Measurements from ENCODE around the gene CAMTA1. TPM values are rescaled to one million over a fixed set of nuclear protein-coding genes. Genes with fewer than 3 reads are reported as not detected.

CAMTA1 gene
- total RNA-seq, 2 donors from 2014 or later, result 36.7 to 51.9 TPM

DNA sequence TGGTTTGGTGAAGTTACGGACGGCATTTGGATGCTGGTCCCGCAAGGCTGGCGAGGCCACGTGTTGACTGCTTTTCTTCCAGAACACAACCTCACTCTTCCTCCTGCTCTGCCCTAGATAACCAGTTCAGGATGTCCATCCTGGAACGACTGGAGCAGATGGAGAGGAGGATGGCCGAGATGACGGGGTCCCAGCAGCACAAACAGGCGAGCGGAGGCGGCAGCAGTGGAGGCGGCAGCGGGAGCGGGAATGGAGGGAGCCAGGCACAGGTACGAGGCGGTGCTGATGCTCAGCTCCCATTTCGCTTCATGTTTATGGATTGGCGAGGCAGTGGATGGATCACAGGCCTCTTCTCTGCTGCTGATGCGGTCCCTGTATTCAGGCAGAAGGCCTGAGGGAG lies 947.1 kb downstream of the CAMTA1 start:
- ATAC-seq (replicated peaks), result no peak
- H3K27me3 Mint-ChIP-seq, result no peaks in the 10 kb centered on the region
- no peaks in the 10 kb centered on the region for H3K4me1 Mint-ChIP-seq
- peaks cover 6% of the 10 kb centered on the region for H3K36me3 Mint-ChIP-seq (ENCODE audit: low read depth)
- H3K9me3 Mint-ChIP-seq, result no peaks in the 10 kb centered on the region
- H3K4me3 Mint-ChIP-seq, result no peak overlapping the region
- no peak overlapping the region for H3K27ac Mint-ChIP-seq

DNA sequence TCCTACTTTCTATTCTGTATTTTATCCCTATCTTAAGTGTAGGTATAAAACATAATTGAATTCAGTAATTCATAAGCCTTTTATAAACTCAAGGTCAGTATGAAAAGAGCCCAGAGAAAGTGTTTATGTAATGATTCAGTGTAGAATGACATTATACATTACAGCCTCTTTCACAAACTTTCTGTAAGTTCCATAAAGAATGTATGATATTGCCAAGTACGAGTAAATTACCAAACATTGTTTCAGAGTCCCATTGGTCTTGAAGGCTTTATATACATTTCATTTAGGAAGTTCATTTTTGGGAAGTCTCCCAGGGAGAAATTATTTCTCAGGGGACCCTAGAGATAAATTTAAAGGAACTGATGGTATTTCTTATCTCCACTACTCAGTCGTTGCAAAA lies 948.0 kb downstream of the CAMTA1 start:
- Mint-ChIP-seq H3K9me3 (no peaks in the 10 kb centered on the region), H3K4me1 (no peaks in the 10 kb centered on the region), H3K36me3 (ENCODE audit: low read depth) (peaks cover 15% of the 10 kb centered on the region), H3K27me3 (no peaks in the 10 kb centered on the region), H3K4me3 (no peak overlapping the region), H3K27ac (no peak overlapping the region)
- no peak for ATAC-seq (replicated peaks)

DNA sequence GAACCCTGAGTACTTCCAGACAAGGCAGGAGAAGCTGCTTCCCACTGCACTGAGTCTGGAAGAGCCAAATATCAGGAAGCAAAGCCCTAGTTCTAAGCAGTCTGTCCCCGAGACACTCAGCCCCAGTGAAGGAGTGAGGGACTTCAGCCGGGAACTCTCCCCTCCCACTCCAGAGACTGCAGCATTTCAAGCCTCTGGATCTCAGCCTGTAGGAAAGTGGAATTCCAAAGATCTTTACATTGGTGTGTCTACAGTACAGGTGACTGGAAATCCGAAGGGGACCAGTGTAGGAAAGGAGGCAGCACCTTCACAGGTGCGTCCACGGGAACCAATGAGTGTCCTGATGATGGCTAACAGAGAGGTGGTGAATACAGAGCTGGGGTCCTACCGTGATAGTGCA lies 952.8 kb downstream of the CAMTA1 start:
- Mint-ChIP-seq H3K9me3 (peaks cover 7% of the 10 kb centered on the region), H3K36me3 (ENCODE audit: low read depth) (peaks cover 31% of the 10 kb centered on the region), H3K4me3 (no peak overlapping the region), H3K27ac (no peak overlapping the region), H3K27me3 (peaks cover 3% of the 10 kb centered on the region), H3K4me1 (no peaks in the 10 kb centered on the region)
- no peak for ATAC-seq (replicated peaks)

DNA sequence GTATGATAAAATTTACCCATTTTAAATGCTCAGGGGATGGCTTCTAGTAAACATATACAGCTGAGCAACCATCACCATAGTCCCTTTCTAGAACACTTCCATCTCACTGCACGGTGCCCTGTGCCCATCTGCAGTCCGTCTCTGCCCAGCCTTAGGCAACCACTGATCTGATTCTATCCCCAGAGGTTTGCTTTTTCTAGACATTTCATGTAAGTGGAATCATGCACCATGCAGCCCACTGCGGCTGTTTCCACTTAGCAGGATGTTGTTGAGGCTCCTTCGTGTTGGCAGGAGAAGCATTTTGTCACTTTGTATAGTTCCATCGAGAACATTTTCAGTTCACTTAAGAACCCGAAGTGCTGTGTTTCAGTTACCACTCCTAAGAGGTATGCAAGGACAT lies 958.1 kb downstream of the CAMTA1 start:
- H3K27ac Mint-ChIP-seq, result no peak overlapping the region
- no peak for ATAC-seq (replicated peaks)
- peaks cover 3% of the 10 kb centered on the region for H3K27me3 Mint-ChIP-seq
- peaks cover 27% of the 10 kb centered on the region for H3K36me3 Mint-ChIP-seq (ENCODE audit: low read depth)
- H3K4me1 Mint-ChIP-seq, result no peaks in the 10 kb centered on the region
- peaks cover 7% of the 10 kb centered on the region for H3K9me3 Mint-ChIP-seq
- no peak overlapping the region for H3K4me3 Mint-ChIP-seq

DNA sequence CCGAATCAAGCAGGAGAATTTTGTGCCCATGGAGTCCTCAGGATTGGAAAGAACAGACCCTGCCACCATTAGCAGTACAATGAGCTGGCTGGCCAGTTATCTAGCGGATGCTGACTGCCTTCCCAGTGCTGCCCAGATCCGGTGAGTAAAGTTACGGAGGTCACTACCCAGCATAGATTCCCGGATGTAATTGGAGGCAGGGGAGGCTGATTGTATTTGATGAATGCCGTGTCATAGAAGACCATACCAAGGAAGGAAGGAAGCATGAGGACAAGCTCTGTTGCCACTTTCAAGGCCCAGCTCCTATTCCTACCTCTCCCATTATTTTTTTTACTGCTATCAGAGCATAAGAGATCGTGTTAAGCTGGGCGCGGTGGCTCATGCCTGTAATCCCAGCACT lies 959.6 kb downstream of the CAMTA1 start:
- peaks cover 12% of the 10 kb centered on the region for H3K36me3 Mint-ChIP-seq (ENCODE audit: low read depth)
- H3K9me3 Mint-ChIP-seq, result no peaks in the 10 kb centered on the region
- no peak overlapping the region for H3K4me3 Mint-ChIP-seq
- ATAC-seq (replicated peaks), result no peak
- H3K27ac Mint-ChIP-seq, result no peak overlapping the region
- H3K27me3 Mint-ChIP-seq, result no peaks in the 10 kb centered on the region
- H3K4me1 Mint-ChIP-seq, result no peaks in the 10 kb centered on the region

DNA sequence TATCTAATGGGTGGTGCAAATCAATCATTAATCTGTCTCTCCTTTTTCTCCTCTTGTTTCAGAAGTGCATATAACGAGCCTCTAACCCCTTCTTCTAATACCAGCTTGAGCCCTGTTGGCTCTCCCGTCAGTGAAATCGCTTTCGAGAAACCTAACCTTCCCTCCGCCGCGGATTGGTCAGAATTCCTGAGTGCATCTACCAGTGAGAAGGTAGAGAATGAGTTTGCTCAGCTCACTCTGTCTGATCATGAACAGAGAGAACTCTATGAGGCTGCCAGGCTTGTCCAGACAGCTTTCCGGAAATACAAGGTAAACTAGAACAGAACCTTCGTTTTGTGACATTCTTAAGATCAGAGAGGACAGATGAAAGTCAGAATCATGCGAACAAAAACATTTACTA lies 960.5 kb downstream of the CAMTA1 start:
- Mint-ChIP-seq H3K27me3 (no peaks in the 10 kb centered on the region), H3K4me1 (no peaks in the 10 kb centered on the region), H3K4me3 (no peak overlapping the region), H3K36me3 (ENCODE audit: low read depth) (peaks cover 12% of the 10 kb centered on the region), H3K27ac (no peak overlapping the region), H3K9me3 (no peaks in the 10 kb centered on the region)
- ATAC-seq (replicated peaks), result no peak

DNA sequence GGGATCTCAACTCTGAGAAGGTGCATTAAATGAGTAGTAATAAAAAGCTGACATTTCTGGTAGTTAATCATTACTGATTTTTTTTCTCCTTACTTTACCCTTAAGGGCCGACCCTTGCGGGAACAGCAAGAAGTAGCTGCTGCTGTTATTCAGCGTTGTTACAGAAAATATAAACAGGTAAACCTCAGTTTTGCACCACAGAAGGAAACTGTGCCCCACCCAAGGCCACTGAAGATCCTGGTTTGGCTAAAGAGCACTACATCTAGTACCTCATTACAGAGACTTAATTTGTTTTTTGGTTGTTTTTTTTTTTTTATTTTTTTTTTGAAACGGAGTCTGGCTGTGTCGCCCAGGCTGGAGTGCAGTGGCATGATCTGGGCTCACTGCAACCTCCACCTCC lies 962.4 kb downstream of the CAMTA1 start:
- ATAC-seq (replicated peaks), result no peak
- Mint-ChIP-seq H3K27me3 (no peaks in the 10 kb centered on the region), H3K4me1 (peaks cover 10% of the 10 kb centered on the region), H3K27ac (no peak overlapping the region), H3K36me3 (ENCODE audit: low read depth) (peaks cover 12% of the 10 kb centered on the region), H3K9me3 (no peaks in the 10 kb centered on the region), H3K4me3 (no peak overlapping the region)

DNA sequence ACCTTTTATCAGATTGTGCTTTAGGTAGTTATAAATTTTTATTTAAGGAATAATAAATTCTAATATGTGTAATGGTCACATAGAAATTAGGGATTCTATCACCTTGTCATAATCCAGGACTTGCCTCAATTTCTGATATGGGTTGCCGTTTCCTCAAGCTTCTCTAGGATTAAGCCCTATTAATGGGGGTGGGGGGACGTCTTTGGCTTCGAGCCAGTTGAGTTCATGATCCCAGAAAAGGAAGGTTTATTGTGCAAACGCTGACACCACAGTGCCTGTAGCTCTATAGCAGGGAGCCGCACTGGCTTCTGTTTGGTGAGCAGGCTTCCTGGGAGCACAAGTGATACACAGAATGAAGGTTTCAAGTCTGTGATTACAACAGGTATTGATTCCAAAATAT lies 963.9 kb downstream of the CAMTA1 start:
- H3K36me3 Mint-ChIP-seq (ENCODE audit: low read depth), result peaks cover 12% of the 10 kb centered on the region
- H3K4me3 Mint-ChIP-seq, result no peak overlapping the region
- no peak overlapping the region for H3K27ac Mint-ChIP-seq

DNA sequence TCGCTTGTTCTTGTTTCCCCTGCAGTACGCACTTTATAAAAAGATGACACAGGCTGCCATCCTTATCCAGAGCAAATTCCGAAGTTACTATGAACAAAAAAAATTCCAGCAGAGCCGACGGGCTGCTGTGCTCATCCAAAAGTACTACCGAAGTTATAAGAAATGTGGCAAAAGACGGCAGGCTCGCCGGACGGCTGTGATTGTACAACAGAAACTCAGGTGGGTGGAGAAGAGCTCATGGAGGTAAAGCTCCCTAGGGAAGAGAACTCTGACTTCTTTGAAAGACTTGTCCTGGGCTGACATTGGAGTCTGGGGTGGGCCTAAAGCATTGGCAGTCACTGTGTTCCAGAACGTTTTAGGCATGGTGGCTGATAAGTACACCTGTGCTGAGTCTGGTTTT lies 965.9 kb downstream of the CAMTA1 start:
- ATAC-seq (replicated peaks), result no peak
- peaks cover under 1% of the 10 kb centered on the region for H3K36me3 Mint-ChIP-seq (ENCODE audit: low read depth)
- peaks cover 15% of the 10 kb centered on the region for H3K4me1 Mint-ChIP-seq
- H3K27ac Mint-ChIP-seq, result no peak overlapping the region
- H3K9me3 Mint-ChIP-seq, result no peaks in the 10 kb centered on the region
- H3K4me3 Mint-ChIP-seq, result no peak overlapping the region
- no peaks in the 10 kb centered on the region for H3K27me3 Mint-ChIP-seq

More for the DNA sequence above, 963.9 kb downstream of the CAMTA1 start:
- peaks cover 15% of the 10 kb centered on the region for H3K4me1 Mint-ChIP-seq
- ATAC-seq (replicated peaks), result no peak
- H3K9me3 Mint-ChIP-seq, result no peaks in the 10 kb centered on the region
- no peaks in the 10 kb centered on the region for H3K27me3 Mint-ChIP-seq

DNA sequence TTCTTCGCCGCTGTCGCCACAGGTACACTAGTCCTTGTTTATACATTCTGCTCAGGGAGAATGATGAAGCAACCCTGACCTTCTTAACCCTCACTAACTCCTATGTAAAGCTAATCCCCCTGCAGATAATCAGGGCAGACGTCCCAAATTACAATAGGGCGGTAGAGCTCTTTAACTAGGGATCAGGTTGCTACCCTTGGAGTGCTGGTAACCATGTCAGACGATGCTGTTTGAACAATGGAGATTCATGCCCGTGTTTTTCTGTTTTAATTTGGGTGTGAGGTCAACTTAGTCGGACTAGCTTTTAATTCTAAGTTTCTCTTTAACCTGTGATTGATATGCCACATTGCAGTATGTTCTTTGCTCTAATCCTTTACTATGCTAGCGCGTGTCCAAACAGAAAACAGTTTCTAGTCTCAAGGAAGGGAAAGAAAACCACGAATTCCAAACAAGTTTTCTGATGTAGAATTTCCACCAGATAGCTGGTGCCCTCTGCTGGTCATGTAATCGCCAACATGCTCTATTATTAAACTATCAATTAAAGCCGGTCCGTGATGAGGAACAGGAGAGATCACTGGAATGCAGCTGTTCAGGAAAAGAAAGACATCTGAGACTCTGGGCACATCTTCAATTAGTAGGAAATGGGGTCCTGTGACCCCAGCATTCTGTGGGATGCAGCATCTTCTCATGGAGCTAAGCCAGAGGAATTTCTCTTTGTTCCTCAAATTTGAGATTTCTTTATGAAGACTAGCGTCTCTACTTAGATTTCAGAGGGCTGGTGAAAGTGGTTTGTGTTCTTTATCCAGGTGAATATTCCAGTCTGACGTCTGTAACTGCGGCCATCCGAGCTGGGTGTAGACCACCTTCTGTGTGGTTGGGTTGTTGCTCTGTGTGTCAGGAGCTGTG lies 967.5 kb downstream of the CAMTA1 start:
- Mint-ChIP-seq H3K9me3 (no peaks in the 10 kb centered on the region), H3K27me3 (no peaks in the 10 kb centered on the region), H3K36me3 (ENCODE audit: low read depth) (no peaks in the 10 kb centered on the region), H3K27ac (peak overlapping the region; percentile 79), H3K4me3 (peak overlapping the region; percentile 79), H3K4me1 (peaks cover 15% of the 10 kb centered on the region)
- ATAC-seq (replicated peaks), result peak; percentile 42

DNA sequence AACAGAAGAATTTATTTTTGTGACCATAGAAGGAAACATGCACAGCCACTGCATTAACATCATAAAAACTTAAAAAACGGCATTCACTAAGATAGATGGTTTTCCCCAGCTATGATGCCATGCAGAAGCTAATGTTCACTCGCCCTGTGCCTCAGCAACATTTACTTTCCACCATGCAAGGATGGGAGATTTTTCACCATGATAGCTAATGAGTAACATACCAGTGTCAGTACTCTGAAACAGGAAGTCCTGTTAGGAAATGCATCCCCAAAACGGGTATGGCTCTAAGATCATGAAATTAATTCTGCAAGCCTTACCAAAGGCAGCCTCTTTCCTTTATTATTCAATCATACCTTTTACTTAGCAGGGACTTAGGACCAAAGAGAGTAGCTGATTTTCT lies 968.4 kb downstream of the CAMTA1 start:
- Mint-ChIP-seq H3K4me1 (peaks cover 15% of the 10 kb centered on the region), H3K27me3 (no peaks in the 10 kb centered on the region), H3K4me3 (peak overlapping the region; percentile 15), H3K9me3 (no peaks in the 10 kb centered on the region), H3K36me3 (ENCODE audit: low read depth) (no peaks in the 10 kb centered on the region), H3K27ac (no peak overlapping the region)
- no peak for ATAC-seq (replicated peaks)

DNA sequence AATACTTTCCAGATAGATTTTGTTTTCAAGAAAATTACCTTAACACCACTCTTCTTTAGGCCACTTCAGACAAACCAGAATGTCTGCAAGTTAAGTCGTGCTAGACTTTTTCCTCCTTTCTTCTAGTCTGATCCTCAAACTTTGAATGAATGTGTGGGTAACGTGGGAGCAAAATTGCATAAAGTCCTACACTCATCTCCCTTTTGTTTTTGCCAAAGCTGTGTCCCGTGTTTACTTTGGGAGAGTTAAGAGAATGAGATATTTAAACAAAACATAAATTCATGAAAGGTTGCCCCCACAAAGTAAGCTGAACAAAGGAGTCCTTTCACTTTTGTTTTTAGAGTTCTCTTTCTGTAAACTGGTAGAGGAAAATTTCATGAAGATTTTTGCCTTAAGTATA lies 969.0 kb downstream of the CAMTA1 start:
- no peak for ATAC-seq (replicated peaks)
- Mint-ChIP-seq H3K4me3 (peak overlapping the region; percentile 15), H3K27me3 (no peaks in the 10 kb centered on the region), H3K4me1 (peaks cover 15% of the 10 kb centered on the region), H3K36me3 (ENCODE audit: low read depth) (no peaks in the 10 kb centered on the region), H3K27ac (no peak overlapping the region), H3K9me3 (no peaks in the 10 kb centered on the region)

DNA sequence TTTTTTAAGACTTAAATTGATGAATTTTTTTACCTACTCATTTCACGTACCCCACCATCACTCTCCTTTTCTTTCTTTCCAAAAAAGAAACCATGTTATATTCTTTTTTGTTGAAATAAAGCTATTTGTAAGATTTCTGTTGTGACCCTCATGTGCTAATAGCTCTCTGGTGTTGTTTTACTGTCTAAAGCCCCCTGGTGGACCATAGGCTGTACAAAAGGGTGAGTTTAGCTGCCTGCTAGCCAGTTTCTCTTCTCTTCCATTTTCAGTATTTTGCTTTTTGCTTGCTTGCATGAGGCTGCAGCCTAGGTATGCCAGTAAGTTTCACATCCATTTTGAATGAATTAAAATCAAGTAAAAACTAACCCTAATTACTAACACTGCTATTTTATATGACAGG lies 970.2 kb downstream of the CAMTA1 start:
- H3K4me3 Mint-ChIP-seq, result no peak overlapping the region
- no peaks in the 10 kb centered on the region for H3K27me3 Mint-ChIP-seq
- no peaks in the 10 kb centered on the region for H3K9me3 Mint-ChIP-seq
- no peaks in the 10 kb centered on the region for H3K36me3 Mint-ChIP-seq (ENCODE audit: low read depth)
- no peak for ATAC-seq (replicated peaks)
- peaks cover 15% of the 10 kb centered on the region for H3K4me1 Mint-ChIP-seq
- H3K27ac Mint-ChIP-seq, result no peak overlapping the region

DNA sequence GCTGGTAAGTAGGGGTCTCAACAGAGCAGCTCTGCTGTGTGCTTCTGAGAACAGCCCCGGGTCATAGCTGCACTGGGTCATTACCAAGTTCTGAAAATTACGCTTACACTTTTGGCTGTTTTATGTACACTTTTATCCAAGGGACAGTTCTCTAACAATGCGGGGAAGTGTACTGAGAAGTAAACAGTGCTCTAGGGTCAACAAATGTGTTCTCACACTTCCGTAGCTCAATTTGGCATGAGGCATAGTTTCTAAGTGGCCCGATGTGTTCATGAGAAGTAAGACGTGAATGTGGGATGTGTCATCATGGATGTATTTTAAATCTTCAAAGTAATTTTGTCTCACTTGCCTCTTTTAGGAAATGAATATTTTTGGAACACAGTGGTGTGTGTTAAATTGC lies 975.0 kb downstream of the CAMTA1 start:
- H3K4me3 Mint-ChIP-seq, result no peak overlapping the region
- H3K27me3 Mint-ChIP-seq, result no peaks in the 10 kb centered on the region
- no peaks in the 10 kb centered on the region for H3K36me3 Mint-ChIP-seq (ENCODE audit: low read depth)
- H3K27ac Mint-ChIP-seq, result no peak overlapping the region
- no peaks in the 10 kb centered on the region for H3K4me1 Mint-ChIP-seq
- ATAC-seq (replicated peaks), result no peak
- H3K9me3 Mint-ChIP-seq, result no peaks in the 10 kb centered on the region

DNA sequence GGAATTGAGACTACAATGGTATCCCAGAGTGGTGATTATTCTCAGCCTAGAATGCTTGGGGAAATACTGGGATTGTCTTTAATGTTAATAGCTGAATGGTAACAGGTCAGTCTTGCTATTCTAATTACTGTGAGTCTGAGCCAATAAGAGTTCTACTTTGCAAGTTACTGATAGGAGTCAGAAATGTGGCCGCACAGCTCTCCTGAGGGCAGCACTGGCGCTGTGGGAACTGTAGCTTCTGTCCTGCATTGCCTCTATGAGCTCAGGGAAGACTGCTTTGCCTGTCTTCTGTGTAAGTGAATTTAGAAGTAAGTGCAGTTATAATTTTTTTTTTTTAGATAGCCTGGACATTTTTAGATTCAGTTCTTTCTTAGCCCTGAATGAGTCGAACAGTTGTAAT lies 975.8 kb downstream of the CAMTA1 start:
- Mint-ChIP-seq H3K9me3 (no peaks in the 10 kb centered on the region), H3K27me3 (no peaks in the 10 kb centered on the region), H3K4me1 (no peaks in the 10 kb centered on the region), H3K27ac (no peak overlapping the region), H3K36me3 (ENCODE audit: low read depth) (no peaks in the 10 kb centered on the region), H3K4me3 (no peak overlapping the region)
- ATAC-seq (replicated peaks), result no peak

All from activated T-helper 17 cell treated with anti-CD3 and anti-CD28 coated beads, Interleukin-2, amount 50 U/mL, for 72 hours (primary cell).